ENCODE results near the gene FNDC7.
"Not testable (repeated sequence)": the region's sequence is repeated elsewhere in the genome, so short reads cannot be mapped to it uniquely, and the experiment has no call there.

Gene FNDC7, protein sequence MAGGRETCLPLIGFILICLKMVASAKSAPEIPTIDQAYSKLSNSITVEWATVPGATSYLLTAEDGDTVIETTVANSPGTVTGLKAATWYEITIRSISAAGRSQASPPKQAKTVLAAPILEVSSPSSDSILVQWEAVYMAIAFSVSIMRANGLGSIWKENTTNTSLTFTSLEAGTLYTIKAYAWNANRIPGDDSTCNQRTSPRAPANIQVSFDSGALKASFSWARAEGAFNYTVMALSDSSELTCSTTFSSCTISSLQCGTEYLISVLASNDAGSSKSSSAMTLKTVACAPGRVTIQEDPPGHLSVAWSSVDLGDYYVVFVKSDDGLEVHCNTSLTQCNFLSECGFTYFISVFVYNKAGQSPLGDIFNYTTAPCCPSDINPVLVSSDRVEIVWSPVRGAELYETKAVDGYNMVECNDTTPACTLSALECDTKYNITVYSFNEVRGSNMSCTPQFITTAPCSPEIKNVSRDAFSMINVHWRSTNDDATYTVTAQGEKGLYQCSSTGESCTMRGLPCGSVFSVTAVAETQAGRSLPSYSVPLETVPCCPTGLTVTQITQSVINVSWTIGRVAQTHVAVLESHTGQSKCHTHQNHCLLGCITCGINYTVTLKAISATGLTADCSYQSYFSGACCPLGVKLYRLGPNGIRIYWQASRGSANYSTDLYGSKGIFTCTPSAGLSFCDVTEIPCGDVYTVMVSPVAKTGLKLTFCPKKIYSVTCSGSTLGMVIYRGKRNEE
- total RNA-seq: 0 to 0.18 (median 0.04) reads per million in 18 experiments

DNA sequence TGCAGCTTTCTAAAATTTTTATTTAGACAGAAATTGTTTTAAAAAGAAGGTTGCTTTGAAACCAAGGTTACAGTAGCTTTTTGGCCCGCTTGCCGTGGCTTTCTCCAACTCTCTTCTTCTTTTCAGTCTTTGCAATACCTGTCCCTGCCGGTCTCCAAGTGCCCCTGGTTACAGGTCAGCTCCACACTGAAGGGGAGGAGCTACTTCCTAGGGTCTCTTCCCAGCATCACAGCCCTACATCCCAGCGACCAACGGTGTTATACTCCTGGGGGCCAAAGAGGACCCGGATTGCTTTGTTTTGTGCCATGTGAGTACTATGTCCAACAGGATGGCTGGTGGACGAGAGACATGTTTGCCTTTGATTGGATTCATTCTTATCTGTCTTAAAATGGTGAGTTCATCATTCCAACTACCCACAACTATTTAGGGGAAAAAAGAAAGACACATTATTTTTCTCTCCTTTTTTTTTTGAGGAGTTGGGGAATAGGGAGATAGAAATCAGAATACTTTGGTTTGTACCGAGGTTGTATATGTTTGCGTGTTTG, at the start of gene FNDC7:
Gene FNDC7 (plus strand): TSS at position 303 of the 545 bp plus-strand sequence. CDS start 26 bp downstream, at position 329.
- no peak for DNase-seq

DNA sequence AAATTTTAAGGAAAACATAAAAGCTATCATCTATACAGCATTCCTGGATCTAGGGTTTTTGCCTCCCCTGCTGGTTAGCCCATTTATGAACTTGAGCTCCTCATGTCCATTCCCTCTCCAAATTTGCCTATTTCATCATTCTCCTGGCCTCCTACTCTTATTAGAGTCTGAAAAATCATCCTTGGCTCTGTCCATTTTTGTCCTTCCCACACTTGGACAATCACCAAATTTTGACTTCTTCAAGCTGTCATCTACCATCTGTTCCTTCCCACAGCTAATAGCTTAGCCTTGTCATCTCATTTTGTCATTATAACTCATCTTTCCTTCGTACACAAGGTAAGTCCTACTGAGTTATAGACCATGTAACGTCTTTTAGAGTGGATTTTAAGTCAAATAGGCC, 49.6 kb upstream of the FNDC7 start:
- DNase-seq: no peak

DNA sequence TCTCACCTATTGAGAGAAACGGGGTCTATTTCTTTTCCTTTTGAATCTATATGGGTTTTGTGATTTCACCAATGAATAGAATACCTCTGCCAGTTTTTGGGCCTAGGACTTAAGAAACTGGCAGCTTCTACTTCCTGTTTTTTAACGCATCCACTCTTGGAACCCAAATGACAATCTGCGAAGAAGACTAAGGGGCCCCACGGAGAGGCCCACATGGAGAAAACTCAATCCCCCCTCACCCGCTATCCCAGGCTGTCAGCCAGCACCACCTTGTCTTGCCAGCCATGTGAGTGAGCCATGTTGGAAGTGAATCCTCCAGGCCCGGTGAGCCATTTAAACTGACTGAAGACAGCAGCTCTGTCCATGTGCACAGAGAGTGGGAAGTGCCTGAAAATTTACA, 48.2 kb upstream of the FNDC7 start:
- DNase-seq: no peak

DNA sequence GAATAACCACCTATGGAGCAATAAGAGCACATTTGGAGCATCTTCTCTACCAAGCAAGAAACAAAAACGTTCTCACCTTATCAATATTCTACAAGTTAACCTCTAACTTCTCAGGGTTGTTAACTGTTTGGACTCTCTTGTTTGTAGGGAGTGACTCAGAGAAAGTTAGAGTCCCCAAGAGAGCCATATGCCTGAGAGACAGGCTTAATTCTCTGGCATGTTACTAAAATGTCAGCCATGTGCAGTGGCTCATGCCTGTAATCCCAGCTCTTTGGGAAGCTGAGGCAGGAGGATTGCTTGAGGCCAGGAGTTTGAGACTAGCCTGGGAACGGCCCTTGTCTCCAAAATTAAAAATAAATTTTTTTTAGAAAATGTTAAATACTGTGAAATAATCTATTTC, 47.6 kb upstream of the FNDC7 start:
- DNase-seq: no peak

DNA sequence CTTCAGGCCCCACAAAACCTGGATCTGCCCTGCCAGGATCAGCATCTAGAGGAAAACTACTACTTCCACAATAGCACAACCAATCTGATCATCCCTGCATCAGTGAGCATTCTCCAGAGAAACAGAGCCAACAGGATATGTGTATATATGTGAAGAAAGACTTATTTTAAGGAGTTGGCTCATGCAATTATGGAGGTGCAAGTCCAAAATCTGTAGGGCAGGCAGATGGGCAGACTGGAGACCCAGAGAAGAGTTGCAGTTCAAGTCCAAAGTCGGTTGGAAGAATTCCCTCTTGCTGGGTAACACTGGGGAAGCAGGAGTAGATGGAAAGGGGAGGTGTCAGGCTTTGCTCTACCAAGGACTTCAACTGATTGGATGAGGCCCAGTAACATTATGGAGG, 46.9 kb upstream of the FNDC7 start:
- no peak for DNase-seq

DNA sequence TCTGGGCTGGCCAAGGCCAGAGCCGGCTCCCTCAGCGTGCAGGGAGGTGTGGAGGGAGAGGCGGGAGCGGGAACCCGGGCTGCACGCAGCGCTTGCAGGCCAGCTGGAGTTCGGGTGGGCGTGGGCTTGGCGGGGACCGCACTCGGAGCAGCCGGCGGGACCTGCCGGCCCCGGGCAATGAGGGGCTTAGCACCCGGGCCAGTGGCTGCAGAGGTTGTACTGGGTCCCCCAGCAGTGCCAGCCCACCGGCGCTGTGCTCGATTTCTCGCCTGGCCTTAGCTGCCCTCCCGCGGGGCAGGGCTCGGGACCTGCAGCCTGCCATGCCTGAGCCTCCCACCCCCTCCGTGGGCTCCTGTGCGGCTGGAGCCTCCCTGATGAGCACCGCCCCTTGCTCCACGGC, 45.3 kb upstream of the FNDC7 start:
- DNase-seq: not testable (repeated sequence)

DNA sequence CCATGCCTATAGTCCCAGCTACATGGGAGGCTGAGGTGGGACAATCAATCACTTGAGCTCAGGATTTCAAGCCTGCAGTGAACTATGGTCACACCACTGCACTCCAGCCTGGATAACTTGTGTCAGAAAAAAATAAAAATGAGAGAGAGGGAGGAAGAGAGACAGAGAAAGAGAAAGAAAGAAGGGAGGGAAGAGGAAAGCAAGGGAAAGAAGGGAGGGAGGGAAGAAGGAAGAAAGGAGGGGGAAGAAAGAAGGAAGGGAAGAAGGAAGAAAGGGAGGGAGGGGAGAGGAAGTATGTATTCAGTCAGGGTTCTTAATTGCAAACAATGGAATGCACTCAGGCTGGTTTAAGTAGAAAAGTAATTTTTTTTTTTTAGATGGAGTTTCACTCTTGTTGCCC, 43.9 kb upstream of the FNDC7 start:
- no peak for DNase-seq

DNA sequence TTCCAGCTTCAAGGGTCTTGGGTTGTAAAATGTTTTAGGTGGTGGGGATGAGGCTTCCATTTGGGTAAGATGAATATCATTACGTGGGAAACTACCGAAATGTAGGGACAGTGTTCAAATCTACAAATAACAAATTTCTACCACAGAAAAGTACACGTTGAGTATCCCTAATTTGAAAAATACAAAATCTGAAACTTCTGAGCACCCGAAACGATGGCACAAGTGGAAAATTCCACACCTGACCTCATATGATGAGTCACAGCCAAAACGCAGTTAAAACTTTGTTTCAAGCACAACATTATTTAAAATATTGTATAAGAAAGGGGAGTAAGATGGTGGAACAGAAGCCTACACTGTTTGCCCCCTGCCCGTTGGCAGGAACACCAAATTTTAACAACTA, 43.0 kb upstream of the FNDC7 start:
- DNase-seq: no peak

DNA sequence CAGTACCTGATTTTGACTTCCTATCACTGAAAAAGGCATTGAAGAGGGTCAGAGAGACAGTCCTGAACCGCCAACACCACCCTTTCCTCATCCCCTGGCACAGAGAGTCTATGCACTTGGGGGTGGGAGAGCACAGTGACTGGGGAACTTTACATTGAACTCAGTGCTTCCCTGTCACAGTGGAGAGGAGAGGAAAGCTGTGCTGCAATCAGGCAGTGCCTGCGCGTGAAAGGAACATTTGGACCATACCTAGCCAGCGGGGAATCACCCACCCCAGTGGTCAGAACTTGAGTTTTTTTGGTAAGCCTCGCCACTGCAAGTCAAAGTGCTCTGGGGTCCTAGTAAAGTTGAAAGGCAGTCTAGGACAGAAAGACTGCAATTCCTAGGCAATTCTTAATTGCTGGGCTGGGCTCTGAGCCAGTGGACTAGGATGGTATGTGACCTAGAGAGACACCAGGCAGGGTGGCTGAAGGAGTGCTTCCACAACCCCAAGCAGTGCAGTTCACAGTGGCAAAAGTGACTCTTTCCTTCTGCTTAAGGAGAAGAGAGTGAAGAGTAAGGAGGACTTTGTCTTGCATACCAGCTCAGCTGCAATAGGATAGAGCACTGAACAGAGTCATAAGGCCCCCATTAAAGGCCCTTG, 42.5 kb upstream of the FNDC7 start:
- DNase-seq: no peak

DNA sequence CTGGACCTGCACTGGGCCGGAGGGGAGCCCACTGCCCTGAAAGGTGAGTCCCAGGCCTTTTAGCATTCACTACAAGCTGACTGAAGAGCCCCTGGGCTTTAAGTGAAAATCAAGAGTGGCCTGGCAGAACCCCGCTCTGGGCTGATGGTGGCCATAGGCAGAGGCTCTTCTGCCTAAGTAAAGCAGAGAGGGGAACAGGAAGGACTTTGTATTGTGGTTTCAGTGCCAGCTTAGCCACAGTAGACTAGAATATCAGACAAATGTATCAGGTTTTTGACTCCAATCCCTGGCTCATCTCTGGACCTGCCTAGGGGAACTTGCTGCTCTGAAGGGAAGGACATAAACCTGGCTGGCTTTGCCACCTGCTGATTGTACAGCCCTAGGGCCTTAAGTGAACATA, 41.6 kb upstream of the FNDC7 start:
- no peak for DNase-seq

DNA sequence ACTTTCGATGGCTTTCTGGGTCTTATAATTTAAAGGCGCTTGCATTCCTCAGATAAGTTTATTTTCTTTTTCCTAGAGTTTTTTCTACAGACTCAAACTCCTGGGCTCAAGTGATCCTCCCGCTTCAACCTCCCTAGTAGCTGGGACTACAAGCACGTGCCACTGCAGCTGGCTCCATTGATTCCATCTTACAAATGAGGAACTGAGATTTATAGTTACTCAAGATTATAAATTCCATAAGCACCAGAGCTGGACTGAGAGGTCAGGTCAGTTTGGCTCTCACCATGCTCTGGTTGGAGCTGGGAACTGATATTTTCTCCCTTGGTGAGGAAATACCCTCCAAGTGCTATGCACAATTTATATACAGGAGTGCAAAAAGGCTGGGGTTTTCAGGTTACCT, 34.0 kb upstream of the FNDC7 start:
- peak; percentile 27 to 54 for DNase-seq

DNA sequence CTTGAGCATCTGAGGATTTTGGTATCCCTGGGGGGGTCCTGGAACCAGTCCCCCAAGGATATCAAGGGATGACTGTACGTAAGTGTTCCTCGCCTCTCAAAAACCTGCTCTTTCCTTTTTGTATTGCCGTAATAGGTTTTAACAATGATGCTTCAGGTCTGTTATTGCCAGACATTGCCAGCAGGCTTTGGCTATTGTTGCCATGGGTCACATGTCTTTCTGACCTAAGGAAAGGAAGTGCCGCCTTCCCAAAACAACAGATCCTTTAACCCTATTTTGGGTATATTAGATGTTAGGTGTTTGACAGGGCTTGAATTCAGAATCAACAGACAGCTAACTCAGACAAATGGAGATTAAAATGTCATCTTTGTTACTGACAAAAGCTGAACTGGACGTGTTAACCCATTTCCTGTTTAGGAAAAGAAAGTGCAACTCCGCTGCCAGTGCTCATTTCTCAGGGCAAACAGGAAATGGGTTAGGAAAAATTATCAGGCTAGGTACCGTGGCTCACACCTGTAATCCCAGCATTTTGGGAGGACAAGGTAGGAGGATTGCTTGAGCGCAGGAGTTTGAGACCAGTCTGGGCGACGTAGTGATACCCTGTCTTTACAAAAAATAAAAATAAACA, 33.0 kb upstream of the FNDC7 start:
- DNase-seq: peak; percentile 11 to 22

DNA sequence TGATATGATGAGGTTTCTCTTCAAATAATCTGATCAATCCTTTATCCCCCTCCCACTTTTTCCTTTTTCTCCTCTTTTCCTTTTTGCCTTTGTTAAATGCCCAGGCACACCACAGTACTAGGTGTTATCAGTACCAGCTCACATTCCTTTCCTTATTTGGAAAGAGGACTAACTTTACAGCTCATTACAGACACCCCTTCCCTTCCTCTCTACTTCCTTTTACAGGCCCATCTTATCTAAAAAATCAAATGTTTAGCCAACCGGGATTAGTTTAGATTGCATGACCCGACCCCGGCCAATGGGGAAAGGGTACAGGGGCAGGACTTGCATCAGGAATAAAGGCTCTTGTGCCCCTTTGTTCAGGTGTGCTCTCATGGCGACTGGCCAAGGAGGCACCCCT, 31.0 kb upstream of the FNDC7 start:
- DNase-seq: not testable (repeated sequence)

DNA sequence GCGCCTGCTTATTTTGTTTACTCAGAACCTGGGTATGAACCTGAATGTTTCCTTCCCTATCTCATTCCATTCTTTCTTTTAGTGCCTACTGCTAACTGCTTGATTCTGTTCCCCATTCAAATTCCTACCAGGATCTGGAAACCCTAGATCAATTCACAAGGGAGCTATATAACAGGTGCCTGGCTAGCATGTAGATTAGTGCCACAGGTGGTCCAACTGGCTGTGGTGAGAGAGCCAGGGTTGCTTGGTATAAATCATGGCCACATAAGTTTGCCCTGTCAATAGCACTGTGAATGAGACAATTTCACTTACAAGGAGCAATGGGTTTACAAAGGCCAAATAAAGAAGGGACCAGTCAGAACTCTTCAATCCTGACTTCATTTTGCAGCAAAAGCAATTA, 27.2 kb upstream of the FNDC7 start:
- no peak for DNase-seq

DNA sequence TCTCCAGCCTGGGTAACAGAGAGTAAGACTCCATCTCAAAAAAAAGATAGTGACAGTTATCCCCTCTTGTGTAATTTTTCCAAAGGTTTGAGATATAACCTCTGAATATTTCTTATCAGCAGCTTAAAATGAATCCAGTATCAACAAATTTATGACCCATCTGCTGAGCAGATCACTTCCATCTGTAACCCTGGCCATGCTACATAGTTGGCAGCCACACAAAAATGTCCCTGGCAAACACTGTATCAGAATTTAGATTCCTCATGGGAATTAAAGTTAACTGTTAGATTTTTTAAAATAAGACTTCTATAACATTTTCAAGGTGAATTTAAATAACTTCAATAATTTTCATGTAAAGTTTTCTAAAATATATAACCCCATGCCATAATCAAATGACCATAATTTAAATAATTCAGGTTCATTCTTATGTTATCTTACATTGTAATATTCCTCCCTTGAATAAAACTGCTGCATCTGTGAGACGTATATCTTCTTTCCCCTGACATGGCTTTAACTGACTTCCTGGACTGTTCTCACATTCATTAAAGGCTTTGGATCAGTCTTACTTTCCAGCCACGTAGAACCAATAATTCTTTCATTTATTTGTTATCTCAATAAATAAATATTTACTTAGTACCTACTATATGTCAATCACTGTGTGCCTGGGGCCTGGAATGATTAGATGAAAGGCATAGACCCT, 25.9 kb upstream of the FNDC7 start:
- DNase-seq: no peak

DNA sequence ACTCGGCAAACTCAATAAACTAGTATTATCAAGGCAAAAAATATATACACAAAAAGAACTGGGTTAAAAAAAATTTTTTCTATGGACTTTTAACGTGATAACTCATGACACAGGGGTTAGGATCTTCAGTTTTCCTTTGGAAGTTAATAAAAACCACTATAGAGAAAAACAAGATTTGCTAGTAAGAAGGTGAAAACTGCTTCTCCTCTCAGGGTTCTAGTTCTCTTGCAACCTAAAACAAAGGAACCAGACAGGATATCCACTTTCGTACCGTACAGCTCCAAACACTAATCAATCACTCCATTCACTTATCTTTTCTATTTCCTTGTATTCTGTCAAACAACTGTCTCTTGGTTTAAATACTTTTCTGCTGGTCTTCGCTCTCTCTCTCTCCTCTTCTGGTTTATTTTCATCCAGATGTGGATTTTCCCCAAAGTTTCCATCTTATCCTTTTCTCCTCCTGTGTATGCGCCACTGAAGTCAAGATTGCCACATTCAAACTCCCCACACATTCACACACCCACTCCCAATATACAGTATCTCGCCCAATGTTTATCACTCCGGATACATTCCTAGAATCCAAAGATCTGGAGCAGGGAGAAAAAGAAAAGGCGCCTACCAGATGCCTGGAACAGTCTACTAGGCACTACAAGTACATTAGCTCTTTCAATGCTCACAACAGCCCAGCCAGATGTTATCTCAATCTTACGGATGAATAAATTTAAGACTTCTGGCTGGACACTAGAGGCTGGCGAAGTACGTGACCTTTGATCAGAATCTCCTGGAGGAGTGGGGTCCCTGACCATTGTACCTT, 21.4 kb upstream of the FNDC7 start:
- DNase-seq: no peak

DNA sequence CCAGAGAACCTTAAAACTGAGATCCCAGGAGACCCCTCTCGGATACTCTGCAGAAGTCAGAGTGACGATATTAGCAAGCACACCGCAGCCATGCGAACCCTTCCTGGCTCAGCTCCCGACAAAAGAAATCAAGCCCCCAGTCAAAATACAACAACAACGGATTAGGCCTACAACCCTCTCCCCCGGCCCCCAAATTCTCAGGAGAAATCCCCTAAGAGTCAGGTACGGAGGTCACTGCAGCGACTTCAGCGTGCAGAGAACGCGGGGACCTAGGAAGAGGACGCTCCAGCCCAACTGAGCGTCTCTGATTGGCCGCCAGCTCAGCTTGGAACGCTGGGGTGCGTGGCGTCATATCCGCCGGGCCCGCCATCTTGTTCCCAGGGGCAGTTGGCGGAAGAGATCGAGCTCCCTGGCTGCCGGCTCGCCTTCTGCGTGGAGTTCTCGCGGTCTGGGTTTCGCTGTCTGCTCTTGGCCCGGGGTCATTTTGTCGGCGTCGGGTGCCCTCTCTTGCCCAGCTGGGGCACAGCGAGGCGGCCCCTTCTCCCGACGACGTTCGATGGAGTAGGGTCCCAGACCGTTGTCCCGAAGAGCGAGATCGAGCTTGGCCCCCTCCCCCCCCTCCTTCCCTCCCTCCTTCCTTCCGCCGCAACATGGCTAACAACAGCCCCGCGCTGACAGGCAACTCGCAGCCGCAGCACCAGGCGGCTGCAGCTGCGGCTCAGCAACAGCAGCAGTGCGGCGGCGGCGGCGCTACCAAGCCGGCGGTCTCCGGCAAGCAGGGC, 20.6 kb upstream of the FNDC7 start, which contains the start of gene PRPF38B:
Gene PRPF38B (plus strand): TSS at position 369 of the 782 bp plus-strand sequence. CDS start 282 bp downstream, at position 651.
- DNase-seq: peak; percentile 89 to 93

DNA sequence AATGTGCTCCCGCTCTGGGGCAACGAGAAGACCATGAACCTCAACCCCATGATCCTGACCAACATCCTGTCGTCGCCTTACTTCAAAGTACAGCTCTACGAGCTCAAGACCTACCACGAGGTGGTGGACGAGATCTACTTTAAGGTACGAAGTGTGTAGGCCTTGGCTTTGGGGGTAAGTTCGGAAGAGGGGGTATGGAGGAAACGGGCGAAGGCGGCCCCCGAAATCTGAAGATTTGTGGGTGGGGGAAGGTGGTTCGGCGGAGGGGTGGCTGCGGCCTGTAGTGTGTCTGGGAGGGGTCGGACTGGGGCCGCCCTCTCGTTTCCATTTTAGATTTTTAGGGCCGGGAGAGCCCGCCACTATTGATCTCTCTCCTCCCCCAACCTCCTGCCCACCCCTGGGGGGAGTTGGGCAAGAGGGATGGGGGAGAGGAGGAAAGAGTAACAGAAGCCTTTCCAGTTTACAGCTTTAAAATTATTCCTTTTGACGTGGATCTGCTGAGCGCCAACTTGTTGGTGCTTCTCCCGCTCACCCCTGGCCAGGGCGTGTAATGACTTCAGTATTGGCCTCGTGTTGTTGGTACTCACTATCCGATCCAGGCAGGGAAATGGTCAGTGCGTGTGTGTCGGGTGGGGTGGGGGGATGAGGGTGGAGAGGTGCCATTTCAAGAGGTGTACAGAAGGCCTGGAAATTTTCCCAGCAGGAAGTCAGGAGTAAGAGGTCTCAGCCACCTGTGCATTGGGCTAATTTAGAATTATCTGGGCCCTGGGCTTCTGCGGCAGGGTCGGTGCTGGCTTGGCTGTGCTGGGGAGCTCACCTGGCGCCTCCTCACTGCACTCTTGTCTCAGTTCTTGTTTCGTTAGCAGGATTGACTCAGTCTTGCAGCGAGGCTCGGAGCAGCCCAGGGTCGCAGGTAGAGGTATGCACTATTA, 19.7 kb upstream of the FNDC7 start:
- peak; percentile 58 to 73 for DNase-seq

DNA sequence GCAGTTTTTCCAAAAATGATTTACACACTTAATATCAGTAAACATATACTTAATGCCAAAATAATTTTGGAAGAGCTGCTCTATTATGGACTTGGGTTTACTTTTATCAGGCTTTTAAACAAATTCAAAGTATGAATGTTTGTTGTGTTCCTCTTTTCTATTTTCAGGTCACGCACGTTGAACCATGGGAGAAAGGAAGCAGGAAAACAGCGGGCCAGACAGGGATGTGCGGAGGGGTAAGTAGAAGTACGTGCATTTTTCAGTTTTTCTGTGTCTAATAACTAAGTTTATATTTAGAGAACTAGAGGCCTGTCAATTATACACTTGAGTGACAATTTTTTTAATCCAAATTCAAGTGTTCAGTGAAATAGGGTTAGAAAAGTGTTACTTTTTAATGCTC, 17.2 kb upstream of the FNDC7 start:
- DNase-seq: peak; percentile 8 to 36
